Right renal pelvis (tissue), 4 donors: Measurements from ENCODE around the gene ADAM12. TPM values are rescaled to one million over a fixed set of nuclear protein-coding genes. Genes with fewer than 3 reads are reported as not detected.
"Not testable (repeated sequence)": the region's sequence is repeated elsewhere in the genome, so short reads cannot be mapped to it uniquely, and the experiment has no call there.

ENCODE experiments used
- DNase-seq, 4 donors: peaks; one replicate each; pipeline ENCODE4 v3.0.0-alpha.2; 2013; ENCODE audit warnings: low read depth in 4 of 4, low spot score in 3 of 4, missing footprints in 1 of 4
- polyA plus RNA-seq, 4 donors: library from polyadenylated mRNA; unstranded; fragments of 120-200 nt; gene quantifications; one replicate each; pipeline ENCODE4 v1.2.1, GENCODE V29; 2013; ENCODE audit not compliant: insufficient read length in 4 of 4

ADAM12 gene
- polyA plus RNA-seq, 4 donors: 17.9 to 29.0 (median 27.5) TPM

DNA sequence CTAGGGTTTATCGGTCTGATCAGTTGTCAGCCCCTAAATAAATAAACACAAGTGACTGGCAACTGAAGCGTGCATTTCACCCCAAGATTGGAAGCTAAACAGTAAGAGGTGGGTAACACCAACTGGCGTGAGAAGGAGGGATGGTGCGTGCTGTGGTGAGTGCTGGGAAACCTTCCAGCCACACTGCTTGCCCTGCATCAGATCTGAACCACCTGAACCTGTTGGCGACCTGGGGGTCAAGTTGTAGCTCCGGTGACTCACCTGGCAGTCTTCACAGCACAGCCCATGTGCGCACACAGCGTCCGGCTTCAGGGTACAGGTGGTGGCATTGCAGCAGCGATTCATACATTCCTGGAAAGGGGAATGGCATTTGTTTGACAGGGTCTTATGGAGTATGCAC lies 321.8 kb downstream of the ADAM12 start:
- no peak for DNase-seq

DNA sequence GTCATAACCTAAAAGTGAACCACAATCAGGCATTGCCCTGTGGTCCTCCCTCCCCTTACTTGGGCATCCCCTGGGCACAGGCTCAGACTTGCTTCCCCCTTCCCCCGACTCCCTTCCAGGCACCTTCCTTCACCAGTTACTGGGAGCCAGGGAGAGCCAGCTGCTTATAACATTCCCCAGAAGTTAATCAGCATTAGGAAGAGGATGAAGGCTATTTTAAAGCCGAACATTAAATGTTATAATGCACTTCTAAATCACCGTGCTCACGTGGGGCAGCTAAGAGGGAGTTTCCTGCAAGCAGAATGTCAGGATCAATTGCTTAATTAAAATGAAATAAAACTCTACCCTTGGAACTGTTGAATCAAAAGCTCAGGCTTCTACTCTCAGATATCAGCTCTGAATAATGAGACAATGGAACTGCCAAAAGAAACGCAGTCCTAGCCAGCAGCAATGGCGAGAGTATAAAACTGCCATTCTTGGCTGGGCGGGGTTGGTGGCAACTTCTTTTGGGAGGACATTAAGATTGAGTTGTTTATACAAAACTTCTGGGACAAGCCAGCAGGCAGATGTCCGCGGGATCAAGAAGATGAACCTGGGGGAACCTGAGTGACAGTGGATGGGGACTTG lies 322.4 kb downstream of the ADAM12 start:
- DNase-seq: no peak

DNA sequence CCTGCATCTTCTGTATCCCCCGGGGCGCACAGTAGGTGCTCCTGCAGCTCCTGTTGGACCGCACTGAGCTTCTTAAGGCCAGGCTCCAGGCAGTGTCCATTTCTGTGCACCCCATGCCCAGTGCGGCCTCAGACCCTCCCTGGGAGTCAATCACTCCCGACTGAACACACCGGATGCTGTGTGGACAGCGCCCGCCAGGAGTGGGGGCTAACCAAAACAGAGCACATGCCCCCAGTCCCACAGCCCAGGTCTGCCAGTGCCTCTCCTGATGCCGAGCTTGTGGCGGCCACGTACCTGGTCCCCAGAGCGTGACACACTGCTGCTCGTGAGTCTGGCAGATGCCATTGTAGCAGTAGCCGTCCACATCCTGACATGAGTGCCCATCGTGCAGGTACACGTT lies 323.8 kb downstream of the ADAM12 start:
- no peak for DNase-seq

DNA sequence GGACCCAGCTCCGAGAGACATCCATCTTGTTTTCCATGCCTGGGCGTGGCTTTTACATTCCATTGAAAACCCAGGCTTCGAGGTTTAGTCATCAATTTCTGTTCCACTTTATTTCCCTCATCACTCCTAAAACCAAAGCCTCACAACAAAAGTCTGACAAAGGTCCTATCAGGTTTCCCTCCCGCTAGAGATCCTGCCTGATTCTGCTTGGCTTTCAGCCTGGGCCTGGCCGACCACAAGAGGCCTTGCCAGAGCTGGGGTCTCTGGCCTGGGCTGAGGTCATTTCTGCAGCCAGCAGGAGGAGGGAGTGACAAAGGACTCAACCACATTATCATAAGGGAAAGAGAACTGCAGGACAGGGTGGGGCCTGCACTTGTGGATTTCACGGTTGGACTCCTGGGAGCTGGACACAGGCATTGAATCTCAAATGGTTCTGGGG lies 324.9 kb downstream of the ADAM12 start:
- DNase-seq: no peak

DNA sequence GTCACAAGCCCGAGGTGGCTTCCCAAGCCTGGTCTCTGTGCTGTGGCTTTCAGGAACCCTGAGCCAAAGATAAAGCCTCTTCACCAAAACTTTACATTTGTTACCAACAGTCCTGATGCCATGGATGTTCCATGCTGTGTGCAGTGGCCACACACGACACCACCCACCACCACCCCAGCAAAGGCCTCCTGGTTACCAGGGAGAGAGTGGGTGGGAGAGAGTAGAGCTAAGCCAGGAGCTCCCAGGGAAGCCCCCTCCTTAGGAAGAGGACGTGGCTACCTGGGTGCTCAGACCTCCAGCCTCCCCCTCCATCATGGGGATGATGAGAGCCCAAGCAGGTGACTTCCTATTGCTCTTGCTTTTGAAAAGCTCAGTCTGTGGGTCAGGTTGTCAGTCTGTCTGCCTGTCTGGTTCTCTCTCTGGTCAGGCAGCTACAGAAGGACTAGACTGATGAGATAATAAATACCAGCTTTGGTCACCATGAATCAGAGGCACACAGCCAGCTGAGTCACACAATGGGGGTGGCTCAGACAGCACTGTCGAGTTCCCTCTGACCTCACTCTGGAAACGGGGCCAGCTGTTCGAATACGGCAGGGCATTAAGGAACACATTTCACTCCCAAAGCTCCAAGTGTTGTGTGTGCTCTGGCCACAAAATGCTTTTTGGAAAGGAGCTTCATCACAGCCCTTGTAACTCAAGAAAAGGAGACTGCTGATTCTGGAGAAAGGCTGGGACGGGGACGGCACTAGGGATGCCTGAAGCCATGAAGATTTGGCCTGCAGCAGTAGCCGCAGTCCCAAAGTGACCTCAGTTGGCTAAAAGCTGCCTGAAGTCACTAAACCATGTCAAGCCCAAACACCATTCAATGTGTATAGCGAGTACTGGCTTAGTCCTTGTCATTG lies 325.9 kb downstream of the ADAM12 start:
- no peak for DNase-seq

DNA sequence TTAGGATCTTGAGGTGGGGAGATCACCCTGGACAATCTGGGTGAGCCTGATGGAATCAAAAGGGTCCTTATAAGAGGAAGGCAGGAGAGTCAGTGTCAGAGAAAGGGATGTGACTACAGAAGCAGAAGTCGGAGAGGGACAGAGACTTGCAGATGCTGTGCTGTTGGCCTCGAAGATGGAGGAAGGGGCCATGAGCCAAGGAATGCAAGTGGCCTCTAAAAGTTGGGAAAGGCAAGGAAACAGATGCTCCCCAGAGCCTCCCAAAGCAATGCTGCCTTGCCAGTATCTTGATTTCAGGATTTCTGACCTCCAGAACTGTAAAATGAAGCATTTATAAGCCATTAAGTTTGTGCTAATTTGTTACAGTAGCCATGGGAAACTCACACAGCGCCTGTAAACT lies 326.8 kb downstream of the ADAM12 start:
- DNase-seq: no peak

DNA sequence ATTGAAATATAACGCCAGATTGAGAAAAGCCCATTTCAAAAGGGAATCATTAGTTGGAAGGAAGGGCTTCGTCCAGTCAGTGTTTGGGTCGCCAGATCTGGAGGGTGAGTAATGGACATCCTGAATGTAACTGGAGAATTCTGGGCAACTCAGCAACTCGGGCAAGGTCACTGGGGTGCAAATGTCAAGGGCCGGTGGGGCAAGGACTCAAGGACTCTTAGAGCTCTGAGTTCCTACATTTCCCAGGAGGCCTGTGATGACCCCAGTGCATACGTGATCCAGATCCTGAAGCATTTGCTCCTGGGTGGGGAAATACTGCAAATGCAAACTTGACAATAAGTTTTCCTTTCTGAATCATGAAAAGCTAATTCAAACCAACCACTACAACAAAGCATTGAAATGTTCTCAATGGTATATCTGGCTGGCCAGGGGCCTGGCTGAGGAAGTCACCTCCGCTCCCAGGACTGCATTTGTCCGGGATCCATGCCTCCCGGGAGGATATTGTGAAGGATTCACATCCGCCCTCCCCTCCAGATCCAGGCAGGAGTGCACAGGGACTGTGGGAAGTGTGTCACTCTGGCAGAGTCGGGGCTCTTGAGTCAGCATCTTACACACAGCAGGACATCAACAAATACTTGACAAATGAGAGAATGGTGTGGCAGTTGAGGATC lies 327.9 kb downstream of the ADAM12 start:
- DNase-seq: no peak

DNA sequence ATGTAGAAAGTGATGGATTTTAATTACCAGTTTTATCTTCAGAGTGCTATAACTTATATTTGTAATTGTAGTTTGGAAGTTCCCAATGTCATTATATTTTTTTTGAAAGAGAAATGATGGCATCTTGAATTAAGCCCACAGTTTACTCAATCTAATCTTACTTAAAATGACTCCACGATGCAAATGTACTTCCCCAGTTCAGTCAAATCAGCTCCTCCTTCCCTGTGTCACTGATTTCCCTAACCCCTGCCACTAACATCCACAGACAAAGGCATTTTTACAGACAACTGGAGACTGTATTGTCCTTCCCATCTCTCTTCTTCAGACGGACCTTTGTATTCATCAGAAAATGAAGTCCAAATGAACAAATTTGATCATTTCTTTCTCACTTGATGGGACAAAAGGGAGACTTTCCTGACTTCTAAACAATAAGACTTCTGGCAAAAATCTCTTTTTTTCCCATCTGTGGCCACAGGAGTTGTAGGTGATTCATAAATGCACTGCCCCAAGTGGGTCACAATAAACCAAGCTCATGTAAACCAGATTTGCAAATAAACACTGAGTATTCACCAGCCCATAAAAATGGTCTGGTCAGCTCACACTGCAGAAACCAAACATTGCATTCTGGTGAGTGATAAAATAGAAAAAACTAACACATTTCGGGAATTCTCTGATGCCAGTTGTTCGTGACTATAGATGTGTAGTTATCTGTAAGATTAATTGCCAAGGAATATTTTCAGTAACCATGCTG lies 329.0 kb downstream of the ADAM12 start:
- DNase-seq: no peak

DNA sequence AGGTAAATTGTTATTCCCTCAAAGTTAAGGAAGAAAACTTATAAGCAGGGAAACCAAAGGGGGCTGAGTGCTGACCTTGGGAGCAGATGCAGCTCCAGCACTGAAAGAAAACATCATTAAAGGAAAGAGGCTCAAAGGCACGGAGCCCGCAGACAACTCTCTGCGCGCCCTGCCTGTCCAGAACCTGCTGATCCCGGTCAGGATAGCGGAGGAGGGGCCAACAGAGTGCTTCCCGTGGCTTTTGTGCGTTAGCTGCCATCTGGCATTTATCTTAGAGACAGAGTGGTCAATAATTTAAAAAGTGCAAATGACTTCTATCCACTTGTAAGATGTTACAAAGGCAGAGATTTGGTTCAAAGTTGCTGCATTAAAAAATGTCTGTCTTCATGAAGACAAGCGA lies 329.8 kb downstream of the ADAM12 start:
- no peak for DNase-seq

DNA sequence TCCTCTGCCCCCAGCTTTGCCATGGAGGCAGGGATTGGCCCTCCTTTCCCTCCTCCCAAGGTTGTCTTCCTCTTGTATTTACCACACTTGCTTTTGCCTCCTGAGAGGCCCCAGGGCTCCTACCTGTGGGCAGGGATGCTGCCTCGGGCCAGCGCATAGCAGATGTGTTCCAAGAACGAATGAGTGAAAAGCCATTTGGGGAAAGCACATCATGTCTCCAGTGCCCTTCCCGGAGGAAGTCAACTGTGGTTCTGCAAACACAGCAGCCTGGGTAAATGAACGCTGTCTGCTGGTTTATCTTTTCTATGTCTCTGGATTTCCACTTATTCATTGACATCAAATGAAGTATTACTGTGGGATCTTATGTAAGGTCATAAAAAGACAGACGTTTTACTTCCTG lies 330.2 kb downstream of the ADAM12 start:
- DNase-seq: no peak

DNA sequence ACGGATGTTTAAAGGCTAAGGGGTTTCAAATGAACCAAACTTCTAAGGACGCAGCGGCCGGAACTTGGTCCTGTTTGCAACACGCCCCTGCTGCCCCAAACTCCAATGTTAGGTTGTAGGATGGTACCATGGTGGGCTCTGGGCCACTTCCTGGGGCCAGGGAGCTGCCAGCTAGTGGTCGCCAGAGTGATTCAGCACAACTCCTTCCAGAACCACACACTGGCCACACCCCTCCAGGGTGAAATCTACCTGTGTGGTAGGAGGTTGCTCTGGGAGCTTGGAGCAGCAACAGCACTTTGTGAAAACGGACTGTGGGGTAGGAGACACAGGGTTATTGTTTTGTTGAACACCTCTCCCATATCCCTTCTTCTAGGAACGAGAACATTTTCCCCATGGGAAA lies 330.8 kb downstream of the ADAM12 start:
- DNase-seq: no peak

DNA sequence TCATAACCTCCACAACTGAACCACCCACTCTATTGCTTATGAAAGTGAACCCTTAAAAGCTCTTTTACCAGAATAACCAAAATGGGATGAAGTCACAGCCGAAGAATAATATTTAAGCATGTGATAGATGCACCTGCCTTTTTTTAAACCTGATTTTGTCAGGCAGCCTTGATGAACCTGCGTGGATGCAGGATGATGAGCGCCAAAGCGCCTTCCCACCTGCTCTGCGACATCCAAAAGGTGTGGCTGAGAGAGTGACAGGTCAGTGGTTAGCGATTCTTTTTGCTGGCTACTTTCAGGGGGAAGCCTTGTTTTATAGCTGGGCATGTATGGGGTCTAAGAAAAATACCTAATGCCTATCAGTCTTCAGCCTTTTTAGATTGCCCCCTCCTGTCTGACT lies 334.1 kb downstream of the ADAM12 start:
- DNase-seq: no peak

DNA sequence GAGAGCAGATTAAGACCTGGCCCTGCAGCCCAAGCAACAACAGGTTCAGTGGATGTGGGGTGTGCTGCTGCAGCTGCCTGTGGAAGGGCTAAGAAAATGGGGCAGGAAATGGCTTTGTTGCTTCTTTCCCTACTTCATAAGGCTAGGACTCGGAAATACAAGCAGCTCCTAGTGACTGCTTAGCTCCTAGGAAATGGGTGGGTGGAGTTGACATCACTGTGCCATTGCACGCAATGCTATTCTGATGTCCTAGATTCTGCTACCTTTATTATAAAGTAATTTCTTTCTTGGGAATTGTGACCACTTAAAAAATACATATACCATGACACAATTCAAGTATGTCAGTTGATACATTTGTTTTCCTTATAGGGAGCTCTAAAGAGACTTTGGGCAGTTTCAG lies 336.1 kb downstream of the ADAM12 start:
- DNase-seq: no peak

DNA sequence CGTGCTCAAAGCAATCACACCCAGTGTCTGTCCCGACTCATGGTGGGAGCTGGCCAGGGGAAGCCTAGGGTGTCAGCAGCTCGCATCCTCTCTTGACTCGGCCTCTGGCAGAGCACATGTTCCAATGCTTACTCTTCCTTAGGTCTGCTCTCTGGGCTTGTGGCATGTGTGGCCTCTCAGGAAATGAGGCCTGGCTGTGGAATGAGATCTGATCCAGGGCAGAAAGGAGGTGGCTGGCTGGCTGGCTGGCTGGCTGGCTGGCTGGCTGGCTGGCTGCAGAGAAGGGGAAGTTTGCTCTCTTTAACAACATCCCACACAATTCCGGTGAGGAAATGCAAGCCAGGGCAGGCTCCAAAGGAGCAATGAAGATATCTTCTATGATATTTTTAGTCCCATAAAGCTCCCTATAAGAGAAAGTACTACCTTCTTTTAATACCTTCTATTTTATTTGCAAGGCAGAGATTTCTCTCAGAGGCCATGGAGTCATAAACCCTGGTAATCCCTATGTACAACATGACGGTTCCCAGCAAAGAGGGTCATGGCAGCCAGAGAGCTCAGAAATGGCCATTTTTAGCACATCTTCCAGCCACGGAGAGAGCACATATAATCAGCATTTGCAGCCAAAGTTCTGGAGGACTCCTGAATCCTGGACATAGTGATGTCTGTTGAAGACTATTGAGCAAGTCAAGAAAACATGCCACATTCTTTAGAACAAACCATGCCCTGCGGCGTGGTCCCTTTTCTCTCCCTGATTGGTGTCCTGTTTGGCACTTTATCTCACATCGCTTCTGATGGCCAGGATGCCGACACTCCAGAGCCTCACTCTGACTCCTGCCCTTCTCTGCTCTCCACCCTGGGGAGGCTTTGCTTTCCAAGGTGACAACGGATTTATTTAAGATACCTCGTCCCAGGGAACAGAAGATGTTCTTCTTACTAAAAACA lies 338.2 kb downstream of the ADAM12 start:
- DNase-seq: no peak

DNA sequence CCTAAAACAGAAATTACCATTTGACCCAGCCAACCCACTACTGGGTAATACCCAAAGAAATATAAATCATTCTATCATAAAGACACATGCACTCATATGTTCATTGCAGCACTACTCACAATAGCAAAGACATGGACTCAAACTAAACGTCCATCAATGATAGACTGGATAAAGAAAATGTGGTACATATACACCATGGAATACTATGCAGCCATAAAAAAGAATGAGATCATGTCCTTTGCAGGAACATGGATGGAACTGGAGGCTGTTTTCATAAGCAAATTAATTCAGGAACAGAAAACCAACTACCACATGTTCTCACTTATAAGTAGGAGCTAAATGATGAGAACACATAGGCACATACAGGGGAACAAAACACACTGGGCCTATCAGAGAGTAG lies 340.5 kb downstream of the ADAM12 start:
- not testable (repeated sequence) for DNase-seq

DNA sequence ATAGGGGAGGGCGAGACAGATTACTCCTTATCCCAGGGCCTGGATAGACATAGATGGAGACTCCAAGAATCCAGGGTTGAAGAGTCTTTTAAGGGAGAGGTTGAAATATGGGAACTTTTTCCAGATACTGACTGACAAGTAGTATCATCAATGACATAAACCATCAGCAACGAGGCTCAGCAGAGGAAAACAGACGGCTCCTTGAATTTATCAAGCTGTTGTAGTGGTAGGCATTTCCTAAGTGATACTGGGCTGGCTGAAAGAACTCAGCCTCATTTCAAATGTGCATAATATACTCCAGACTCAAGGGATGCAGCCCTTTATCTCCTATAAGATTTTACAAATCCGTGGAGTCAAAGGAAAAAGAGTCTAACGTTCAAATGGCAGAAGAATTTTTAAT lies 341.4 kb downstream of the ADAM12 start:
- DNase-seq: no peak

DNA sequence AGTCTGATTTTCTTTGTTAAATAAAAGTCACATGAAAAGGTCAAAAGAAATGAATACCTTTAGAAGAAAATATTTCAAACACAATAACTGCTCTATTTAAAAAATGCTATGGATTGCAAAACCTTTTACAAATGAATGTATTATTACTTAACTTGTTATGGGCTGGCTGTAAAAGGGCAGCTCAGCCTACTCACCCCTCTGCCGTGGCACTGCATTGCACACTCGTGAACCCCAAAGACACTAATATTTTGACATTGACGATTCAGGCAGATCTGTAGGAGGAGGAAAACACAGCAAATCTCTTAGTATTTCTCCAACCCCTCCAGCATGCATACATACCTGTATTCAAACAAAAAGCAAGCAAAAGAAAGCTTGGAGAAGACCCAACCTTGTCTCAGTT lies 342.4 kb downstream of the ADAM12 start:
- DNase-seq: no peak

DNA sequence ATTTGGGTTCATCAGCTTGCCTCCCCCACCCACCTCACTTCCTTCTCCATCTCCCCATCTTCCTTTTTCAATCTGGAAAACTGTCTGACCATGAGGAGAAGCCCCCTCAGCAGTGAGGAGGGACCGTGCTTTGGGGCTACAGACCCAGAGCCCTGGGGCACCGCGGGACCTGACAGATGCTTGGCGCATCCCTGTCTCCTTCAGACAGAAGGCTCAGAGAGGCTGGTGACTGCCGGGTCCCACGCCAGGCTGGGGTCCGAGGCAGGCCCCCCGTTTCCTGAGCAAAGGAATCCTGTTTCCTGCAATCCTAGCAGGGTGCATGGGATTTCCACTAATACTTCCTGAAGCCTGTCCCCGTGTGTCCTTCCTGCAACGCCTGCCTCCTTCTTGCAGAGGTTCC lies 344.9 kb downstream of the ADAM12 start:
- no peak for DNase-seq

DNA sequence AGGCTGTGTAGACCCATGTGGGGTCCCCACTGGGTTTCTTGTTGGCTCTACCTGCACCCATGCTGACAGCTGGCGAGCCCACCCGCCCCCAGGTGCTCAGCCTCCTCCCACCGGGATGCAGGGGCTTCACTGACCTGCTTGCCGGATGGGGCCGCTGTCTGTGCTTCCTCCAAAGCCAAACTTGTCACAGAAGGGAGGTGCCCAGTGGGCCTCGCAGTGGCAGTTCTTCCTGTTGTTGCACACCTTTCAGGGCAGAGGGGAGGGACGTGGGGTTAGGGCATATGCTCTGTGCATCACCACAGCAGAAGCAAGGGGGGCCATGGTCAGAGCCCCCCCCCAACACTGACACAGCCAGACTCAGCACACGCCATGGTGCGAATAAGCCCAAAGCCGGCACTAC lies 345.4 kb downstream of the ADAM12 start:
- DNase-seq: no peak

DNA sequence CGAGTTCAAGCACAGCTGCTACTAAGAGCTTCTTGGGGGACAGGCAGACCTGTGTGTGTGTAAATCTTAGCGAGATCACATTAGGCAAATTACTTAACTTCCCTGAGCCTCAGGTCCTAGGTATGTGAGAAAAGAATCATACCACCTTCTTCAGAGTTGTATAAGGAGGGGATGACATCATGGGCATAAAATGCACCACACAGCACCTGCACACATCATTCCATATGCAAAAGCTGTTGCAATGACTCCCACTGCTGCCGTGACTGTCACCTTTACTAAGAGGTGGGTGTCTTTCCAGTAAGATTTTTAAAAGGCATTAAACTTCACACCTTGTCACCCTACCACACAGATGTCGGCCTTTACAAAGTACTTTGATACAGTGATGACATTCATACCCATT lies 345.9 kb downstream of the ADAM12 start:
- DNase-seq: no peak
